WTC11 (cell line): ENCODE measurements around the gene GPR137B. TPM values are rescaled to one million over a fixed set of nuclear protein-coding genes. Genes with fewer than 3 reads are reported as not detected.

Experiments used
- ATAC-seq: fragments of 200-7000 bp; cut with Tn5 transposase; 2 replicates; pipeline ENCODE4 v1.10.0; 2021; ENCODE audit warnings: mild to moderate bottlenecking, moderate library complexity
- CTCF ChIA-PET: fragments of 300-600 bp; sonication (Branson Sonifier 250); formaldehyde crosslinking; loops from one replicate; lab custom pipeline; 2021; ENCODE audit warnings: antibody characterized with exemption; lab: Charles Lee
- POLR2A ChIA-PET: fragments of 350-600 bp; sonication (Branson Sonifier 250); formaldehyde crosslinking; loops from one replicate; lab custom pipeline; 2021; ENCODE audit warnings: antibody characterized with exemption; lab: Charles Lee
- DNase-seq: peaks from one replicate; pipeline ENCODE4 v3.0.0; 2021; ENCODE audit warnings: low spot score
- H3K27ac Mint-ChIP-seq: 2 replicates; pipeline ENCODE4 v1.8.0; 2021; ENCODE audit warnings: mixed read lengths
- H3K27me3 Mint-ChIP-seq: 2 replicates; pipeline ENCODE4 v1.8.0; 2021; ENCODE audit warnings: low read depth, mild to moderate bottlenecking, moderate library complexity, mixed read lengths
- H3K36me3 Mint-ChIP-seq: 2 replicates; pipeline ENCODE4 v1.8.0; 2021; ENCODE audit warnings: mixed read lengths
- H3K4me1 Mint-ChIP-seq: 2 replicates; pipeline ENCODE4 v1.8.0; 2022; ENCODE audit warnings: mixed read lengths
- H3K4me3 Mint-ChIP-seq: 2 replicates; pipeline ENCODE4 v1.8.0; 2021; ENCODE audit warnings: mild to moderate bottlenecking, moderate library complexity, mixed read lengths
- H3K9me3 Mint-ChIP-seq: 2 replicates; pipeline ENCODE4 v1.8.0; 2021; ENCODE audit warnings: mixed read lengths
- ATF1 ChIP-seq: sonication (generic); formaldehyde crosslinking; IDR thresholded peaks from 2 replicates; pipeline ENCODE4 v1.8.1; 2023; ENCODE audit warnings: mild to moderate bottlenecking, moderate library complexity, missing genetic modification reagents
- ELF4 ChIP-seq: sonication (generic); formaldehyde crosslinking; IDR thresholded peaks from 2 replicates; pipeline ENCODE4 v1.8.1; 2022; ENCODE audit warnings: low read depth, mild to moderate bottlenecking, moderate library complexity, missing genetic modification reagents
- ESRRA ChIP-seq: sonication (generic); formaldehyde crosslinking; IDR thresholded peaks from 2 replicates; pipeline ENCODE4 v1.8.1; 2022; ENCODE audit warnings: mild to moderate bottlenecking, missing genetic modification reagents, borderline replicate concordance
- GRHL2 ChIP-seq: fragments of 250-450 bp; sonication (Bioruptor Pico); IDR thresholded peaks from 2 replicates; pipeline ENCODE4 v1.8.0; 2022; ENCODE audit warnings: mild to moderate bottlenecking, moderate library complexity; ENCODE audit not compliant: insufficient replicate concordance, severe bottlenecking
- GTF2I ChIP-seq: fragments of 250-450 bp; sonication (Bioruptor Pico); conservative IDR thresholded peaks from 2 replicates; pipeline ENCODE4 v1.4.0; 2021; ENCODE audit warnings: mild to moderate bottlenecking
- MXD4 ChIP-seq: fragments of 250-450 bp; sonication (Bioruptor Pico); IDR thresholded peaks from 2 replicates; pipeline ENCODE4 v1.8.0; 2021; ENCODE audit warnings: mild to moderate bottlenecking, moderate library complexity, borderline replicate concordance
- NR3C1 ChIP-seq: sonication (generic); formaldehyde crosslinking; conservative IDR thresholded peaks from 2 replicates; pipeline ENCODE4 v1.8.1; 2023; ENCODE audit warnings: low read depth, mild to moderate bottlenecking, missing genetic modification reagents
- OVOL2 ChIP-seq: fragments of 250-450 bp; sonication (Bioruptor Pico); IDR thresholded peaks from 2 replicates; pipeline ENCODE4 v1.9.0; 2021; ENCODE audit warnings: mild to moderate bottlenecking, borderline replicate concordance
- TEAD4 ChIP-seq: sonication (generic); formaldehyde crosslinking; IDR thresholded peaks from 2 replicates; pipeline ENCODE4 v1.8.0; 2022; ENCODE audit warnings: mild to moderate bottlenecking, missing genetic modification reagents
- TP53 ChIP-seq: sonication (generic); formaldehyde crosslinking; IDR thresholded peaks from 2 replicates; pipeline ENCODE4 v1.8.1; 2023; ENCODE audit warnings: mild to moderate bottlenecking, missing genetic modification reagents
- ZNF219 ChIP-seq: sonication (generic); formaldehyde crosslinking; IDR thresholded peaks from 2 replicates; pipeline ENCODE4 v1.8.0; 2023; ENCODE audit warnings: missing genetic modification reagents, mild to moderate bottlenecking, borderline replicate concordance
- ZNF263 ChIP-seq: sonication (generic); formaldehyde crosslinking; IDR thresholded peaks from 2 replicates; pipeline ENCODE4 v1.8.1; 2022; ENCODE audit warnings: low read depth, mild to moderate bottlenecking, moderate library complexity, missing genetic modification reagents
- ZNF396 ChIP-seq: fragments of 250-450 bp; sonication (Bioruptor Pico); IDR thresholded peaks from 2 replicates; pipeline ENCODE4 v1.8.0; 2021; ENCODE audit warnings: mild to moderate bottlenecking, moderate library complexity, borderline replicate concordance
- ZNF416 ChIP-seq: fragments of 250-450 bp; sonication (Bioruptor Pico); IDR thresholded peaks from 2 replicates; pipeline ENCODE4 v1.9.0; 2021; ENCODE audit warnings: mild to moderate bottlenecking, inconsistent platforms
- ZNF423 ChIP-seq: fragments of 250-450 bp; sonication (Bioruptor Pico); IDR thresholded peaks from 2 replicates; pipeline ENCODE4 v2.1.2; 2022; ENCODE audit warnings: mild to moderate bottlenecking, moderate library complexity
- ZNF671 ChIP-seq: fragments of 250-450 bp; sonication (Bioruptor Pico); IDR thresholded peaks from 2 replicates; pipeline ENCODE4 v1.8.0; 2021; ENCODE audit warnings: mild to moderate bottlenecking
- total RNA-seq: library from RNA; stranded (reverse); gene quantifications from 3 replicates; pipeline ENCODE4 v1.2.3, GENCODE V29; 2021
- TF ChIP-seq, protein P1 (sequence below): sonication (generic); formaldehyde crosslinking; IDR thresholded peaks from 2 replicates; pipeline ENCODE4 v1.8.1; 2023; ENCODE audit warnings: mild to moderate bottlenecking, missing genetic modification reagents, moderate library complexity
- TF ChIP-seq, protein P2 (sequence below): fragments of 250-450 bp; sonication (Bioruptor Pico); conservative IDR thresholded peaks from 2 replicates; pipeline ENCODE4 v1.9.0; 2021; ENCODE audit warnings: mild to moderate bottlenecking
- TF ChIP-seq, protein P3 (sequence below): sonication (generic); formaldehyde crosslinking; IDR thresholded peaks from 2 replicates; pipeline ENCODE4 v1.8.1; 2022; ENCODE audit warnings: missing genetic modification reagents, borderline replicate concordance
- TF ChIP-seq, protein P4 (sequence below): fragments of 200-600 bp; IDR thresholded peaks from 2 replicates; pipeline ENCODE4 v1.8.0; 2022; ENCODE audit warnings: antibody characterized with exemption
- TF ChIP-seq, protein P5 (sequence below): sonication (generic); formaldehyde crosslinking; IDR thresholded peaks from 2 replicates; pipeline ENCODE4 v1.8.1; 2023; ENCODE audit warnings: mild to moderate bottlenecking, missing genetic modification reagents
- TF ChIP-seq, protein P6 (sequence below): sonication (generic); formaldehyde crosslinking; IDR thresholded peaks from 2 replicates; pipeline ENCODE4 v1.8.1; 2022; ENCODE audit warnings: low read depth, missing genetic modification reagents, borderline replicate concordance
- TF ChIP-seq, protein P7 (sequence below): sonication (generic); formaldehyde crosslinking; IDR thresholded peaks from 2 replicates; pipeline ENCODE4 v1.8.0; 2022; ENCODE audit warnings: mild to moderate bottlenecking, missing genetic modification reagents

GPR137B gene
- total RNA-seq, 1 experiment from 2014 or later, result 6.3 TPM

DNA sequence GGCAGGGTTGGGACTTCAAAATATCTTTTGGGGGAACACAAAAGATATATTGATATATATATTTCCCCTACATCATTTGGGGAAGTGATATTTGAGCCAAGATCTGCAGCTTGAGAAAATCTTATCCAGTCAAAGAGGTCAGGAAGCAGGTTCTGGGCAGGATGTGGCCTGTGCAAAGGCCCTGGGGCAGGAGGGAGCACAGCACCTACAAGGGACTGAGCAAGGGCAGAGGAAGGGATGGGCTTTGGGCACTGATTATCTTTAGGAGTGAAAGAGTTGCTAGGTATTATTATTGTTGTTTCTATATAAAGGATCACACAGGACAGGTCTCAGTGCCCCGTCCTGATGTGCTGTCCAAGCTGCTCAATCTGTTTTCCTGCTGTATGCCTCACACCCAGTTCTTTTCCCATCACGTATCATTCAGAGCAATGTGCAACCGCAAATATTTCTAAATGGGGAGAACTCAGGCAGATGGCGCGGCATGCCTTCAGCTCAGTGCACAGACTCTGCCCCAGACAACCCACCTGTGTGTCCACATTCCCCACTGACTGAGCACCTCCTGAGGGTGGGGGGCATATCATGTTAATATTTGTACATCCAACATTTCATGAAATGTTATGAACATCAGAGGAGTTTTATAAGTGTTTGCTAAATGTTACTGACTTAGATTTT lies 28.1 kb upstream of the GPR137B start (continued):
- TF ChIP-seq, protein P1, sequence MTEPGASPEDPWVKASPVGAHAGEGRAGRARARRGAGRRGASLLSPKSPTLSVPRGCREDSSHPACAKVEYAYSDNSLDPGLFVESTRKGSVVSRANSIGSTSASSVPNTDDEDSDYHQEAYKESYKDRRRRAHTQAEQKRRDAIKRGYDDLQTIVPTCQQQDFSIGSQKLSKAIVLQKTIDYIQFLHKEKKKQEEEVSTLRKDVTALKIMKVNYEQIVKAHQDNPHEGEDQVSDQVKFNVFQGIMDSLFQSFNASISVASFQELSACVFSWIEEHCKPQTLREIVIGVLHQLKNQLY, result no peak
- TF ChIP-seq, protein P2, sequence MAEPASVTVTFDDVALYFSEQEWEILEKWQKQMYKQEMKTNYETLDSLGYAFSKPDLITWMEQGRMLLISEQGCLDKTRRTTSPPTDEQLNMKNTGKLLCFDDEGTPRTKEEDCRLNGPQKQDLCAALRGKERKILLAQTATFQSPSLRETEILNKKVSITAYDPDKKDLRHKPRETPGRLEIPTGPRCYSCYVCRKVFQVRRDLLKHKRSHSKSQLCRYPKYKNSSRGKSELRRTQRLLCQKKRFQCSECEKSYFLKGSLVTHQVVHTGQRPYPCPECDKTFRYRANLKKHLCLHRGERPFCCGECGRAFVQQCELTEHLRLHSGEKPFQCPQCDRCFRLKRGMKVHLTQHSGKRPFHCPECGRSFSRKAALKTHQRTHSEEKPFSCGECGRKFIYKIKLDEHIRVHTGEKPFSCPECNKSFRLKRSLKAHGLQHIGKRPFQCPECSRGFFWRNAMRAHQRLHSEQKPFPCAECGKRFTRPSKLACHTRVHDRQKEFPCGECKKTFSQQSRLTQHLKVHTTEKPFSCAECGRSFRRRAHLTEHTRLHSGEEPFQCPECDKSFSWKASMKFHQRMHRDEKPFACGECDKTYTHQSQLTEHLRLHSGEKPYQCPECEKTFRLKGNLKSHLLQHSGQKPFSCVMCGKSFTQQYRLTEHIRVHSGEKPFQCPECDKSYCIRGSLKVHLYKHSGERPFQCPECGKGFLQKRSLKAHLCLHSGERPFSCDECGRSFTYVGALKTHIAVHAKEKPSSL, result no peak

DNA sequence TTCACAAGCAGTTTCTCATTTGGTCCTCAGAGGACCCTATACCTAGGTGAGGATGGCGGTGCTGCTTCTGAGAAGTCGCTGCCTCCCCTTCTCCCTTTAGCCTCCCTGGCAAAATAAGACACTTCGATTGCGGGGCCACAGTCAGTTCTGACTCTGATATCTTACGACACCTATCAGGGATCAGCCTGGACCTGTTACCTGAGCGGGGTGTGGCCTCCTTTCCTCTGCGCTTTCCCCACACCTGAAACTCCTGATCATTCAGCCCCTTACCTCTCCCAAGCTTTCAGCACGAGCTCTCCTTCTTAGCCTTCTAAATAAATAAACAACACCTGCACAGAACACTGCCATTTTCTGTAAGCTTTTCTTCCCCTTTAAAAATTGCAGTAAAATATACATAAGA lies 24.6 kb upstream of the GPR137B start:
- no peaks in the 10 kb centered on the region for H3K27me3 Mint-ChIP-seq
- TF ChIP-seq GTF2I (CRISPR knock-in tag) (no peak), ZNF423 (no peak), ESRRA (CRISPR knock-in tag) (no peak), GRHL2 (CRISPR knock-in tag) (no peak), TP53 (CRISPR knock-in tag) (no peak)
- TF ChIP-seq, protein P3, sequence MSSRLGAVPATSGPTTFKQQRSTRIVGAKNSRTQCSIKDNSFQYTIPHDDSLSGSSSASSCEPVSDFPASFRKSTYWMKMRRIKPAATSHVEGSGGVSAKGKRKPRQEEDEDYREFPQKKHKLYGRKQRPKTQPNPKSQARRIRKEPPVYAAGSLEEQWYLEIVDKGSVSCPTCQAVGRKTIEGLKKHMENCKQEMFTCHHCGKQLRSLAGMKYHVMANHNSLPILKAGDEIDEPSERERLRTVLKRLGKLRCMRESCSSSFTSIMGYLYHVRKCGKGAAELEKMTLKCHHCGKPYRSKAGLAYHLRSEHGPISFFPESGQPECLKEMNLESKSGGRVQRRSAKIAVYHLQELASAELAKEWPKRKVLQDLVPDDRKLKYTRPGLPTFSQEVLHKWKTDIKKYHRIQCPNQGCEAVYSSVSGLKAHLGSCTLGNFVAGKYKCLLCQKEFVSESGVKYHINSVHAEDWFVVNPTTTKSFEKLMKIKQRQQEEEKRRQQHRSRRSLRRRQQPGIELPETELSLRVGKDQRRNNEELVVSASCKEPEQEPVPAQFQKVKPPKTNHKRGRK (CRISPR knock-in tag), result no peak
- TF ChIP-seq, protein P4, sequence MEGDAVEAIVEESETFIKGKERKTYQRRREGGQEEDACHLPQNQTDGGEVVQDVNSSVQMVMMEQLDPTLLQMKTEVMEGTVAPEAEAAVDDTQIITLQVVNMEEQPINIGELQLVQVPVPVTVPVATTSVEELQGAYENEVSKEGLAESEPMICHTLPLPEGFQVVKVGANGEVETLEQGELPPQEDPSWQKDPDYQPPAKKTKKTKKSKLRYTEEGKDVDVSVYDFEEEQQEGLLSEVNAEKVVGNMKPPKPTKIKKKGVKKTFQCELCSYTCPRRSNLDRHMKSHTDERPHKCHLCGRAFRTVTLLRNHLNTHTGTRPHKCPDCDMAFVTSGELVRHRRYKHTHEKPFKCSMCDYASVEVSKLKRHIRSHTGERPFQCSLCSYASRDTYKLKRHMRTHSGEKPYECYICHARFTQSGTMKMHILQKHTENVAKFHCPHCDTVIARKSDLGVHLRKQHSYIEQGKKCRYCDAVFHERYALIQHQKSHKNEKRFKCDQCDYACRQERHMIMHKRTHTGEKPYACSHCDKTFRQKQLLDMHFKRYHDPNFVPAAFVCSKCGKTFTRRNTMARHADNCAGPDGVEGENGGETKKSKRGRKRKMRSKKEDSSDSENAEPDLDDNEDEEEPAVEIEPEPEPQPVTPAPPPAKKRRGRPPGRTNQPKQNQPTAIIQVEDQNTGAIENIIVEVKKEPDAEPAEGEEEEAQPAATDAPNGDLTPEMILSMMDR, result no peak
- TF ChIP-seq, protein P5, sequence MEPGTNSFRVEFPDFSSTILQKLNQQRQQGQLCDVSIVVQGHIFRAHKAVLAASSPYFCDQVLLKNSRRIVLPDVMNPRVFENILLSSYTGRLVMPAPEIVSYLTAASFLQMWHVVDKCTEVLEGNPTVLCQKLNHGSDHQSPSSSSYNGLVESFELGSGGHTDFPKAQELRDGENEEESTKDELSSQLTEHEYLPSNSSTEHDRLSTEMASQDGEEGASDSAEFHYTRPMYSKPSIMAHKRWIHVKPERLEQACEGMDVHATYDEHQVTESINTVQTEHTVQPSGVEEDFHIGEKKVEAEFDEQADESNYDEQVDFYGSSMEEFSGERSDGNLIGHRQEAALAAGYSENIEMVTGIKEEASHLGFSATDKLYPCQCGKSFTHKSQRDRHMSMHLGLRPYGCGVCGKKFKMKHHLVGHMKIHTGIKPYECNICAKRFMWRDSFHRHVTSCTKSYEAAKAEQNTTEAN, result no peak
- TF ChIP-seq, all 79 proteins: peak for 0

DNA sequence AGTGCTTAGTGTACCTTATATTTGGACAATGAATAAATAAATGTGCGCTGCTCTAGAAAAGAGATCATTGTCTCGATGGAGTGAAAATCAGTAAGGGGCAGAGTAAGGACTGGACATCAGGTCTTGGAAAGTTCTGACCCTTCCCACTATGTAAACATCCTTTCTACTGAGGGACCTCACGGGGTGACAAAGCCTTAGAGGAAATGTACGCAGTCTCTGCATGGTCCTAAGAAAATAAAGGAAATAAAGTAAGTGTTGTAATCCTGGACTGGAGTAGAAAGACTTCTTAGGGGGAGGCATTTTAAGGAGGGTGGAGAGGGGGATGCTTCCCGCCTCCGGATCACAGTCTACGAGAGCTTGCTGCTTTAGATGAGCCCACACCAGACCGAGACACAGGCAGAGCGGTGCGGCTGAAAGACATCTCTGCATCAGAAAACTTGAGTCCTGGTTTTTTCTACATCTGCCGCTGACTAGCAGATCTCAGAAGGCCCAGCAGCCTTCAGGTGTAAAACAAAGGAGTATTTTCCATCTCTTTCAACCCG lies 22.3 kb upstream of the GPR137B start:
- Mint-ChIP-seq H3K27ac (no peak overlapping the region), H3K9me3 (no peaks in the 10 kb centered on the region), H3K27me3 (no peaks in the 10 kb centered on the region; the same call in 1 of the 2 replicates)
- no peak for ATAC-seq
- no peak for TF ChIP-seq ELF4 (CRISPR knock-in tag)
- TF ChIP-seq, protein P6, sequence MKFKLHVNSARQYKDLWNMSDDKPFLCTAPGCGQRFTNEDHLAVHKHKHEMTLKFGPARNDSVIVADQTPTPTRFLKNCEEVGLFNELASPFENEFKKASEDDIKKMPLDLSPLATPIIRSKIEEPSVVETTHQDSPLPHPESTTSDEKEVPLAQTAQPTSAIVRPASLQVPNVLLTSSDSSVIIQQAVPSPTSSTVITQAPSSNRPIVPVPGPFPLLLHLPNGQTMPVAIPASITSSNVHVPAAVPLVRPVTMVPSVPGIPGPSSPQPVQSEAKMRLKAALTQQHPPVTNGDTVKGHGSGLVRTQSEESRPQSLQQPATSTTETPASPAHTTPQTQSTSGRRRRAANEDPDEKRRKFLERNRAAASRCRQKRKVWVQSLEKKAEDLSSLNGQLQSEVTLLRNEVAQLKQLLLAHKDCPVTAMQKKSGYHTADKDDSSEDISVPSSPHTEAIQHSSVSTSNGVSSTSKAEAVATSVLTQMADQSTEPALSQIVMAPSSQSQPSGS, result no peak
- TF ChIP-seq MXD4, result no peak
- TF ChIP-seq NR3C1 (CRISPR knock-in tag), result no peak
- no peak for TF ChIP-seq GRHL2 (CRISPR knock-in tag)
- no peak for TF ChIP-seq ZNF219 (CRISPR knock-in tag)
- no peak for TF ChIP-seq ZNF396 (CRISPR knock-in tag)
- no peak for TF ChIP-seq OVOL2 (CRISPR knock-in tag)
- TF ChIP-seq ZNF263 (CRISPR knock-in tag), result no peak
- no peak for TF ChIP-seq ZNF671 (CRISPR knock-in tag)
- TF ChIP-seq, protein P7, sequence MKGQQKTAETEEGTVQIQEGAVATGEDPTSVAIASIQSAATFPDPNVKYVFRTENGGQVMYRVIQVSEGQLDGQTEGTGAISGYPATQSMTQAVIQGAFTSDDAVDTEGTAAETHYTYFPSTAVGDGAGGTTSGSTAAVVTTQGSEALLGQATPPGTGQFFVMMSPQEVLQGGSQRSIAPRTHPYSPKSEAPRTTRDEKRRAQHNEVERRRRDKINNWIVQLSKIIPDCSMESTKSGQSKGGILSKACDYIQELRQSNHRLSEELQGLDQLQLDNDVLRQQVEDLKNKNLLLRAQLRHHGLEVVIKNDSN, result no peak
- no peak for TF ChIP-seq TEAD4 (CRISPR knock-in tag)
- no peak for TF ChIP-seq ATF1
- TF ChIP-seq ZNF416 (CRISPR knock-in tag), result no peak
- TF ChIP-seq, all 79 proteins: peak for 0
- POLR2A ChIA-PET, result no interaction called here
- CTCF ChIA-PET, result no interaction called here
- Mint-ChIP-seq H3K36me3 (no peaks in the 10 kb centered on the region), H3K4me1 (peaks cover 6% of the 10 kb centered on the region), H3K4me3 (no peak overlapping the region)
- no peak for DNase-seq

More for the DNA sequence above, 24.6 kb upstream of the GPR137B start:
- Mint-ChIP-seq H3K9me3 (no peaks in the 10 kb centered on the region), H3K36me3 (no peaks in the 10 kb centered on the region), H3K4me3 (no peak overlapping the region), H3K27ac (no peak overlapping the region), H3K4me1 (peaks cover 6% of the 10 kb centered on the region)
- ATAC-seq (0 out of 2 replicates have a peak, but pooled peaks have one; percentile 18), DNase-seq (no peak)
- ChIA-PET CTCF (interaction anchor here (1.7 kb wide), 1 partner anchor 20 kb away, joined by 9 read pairs; no protein-coding TSS in a partner anchor), POLR2A (no interaction called here)
